WTC11 (cell line): ENCODE data around the gene SDHAF3.
"Not testable (repeated sequence)": the region's sequence is repeated elsewhere in the genome, so short reads cannot be mapped to it uniquely, and the experiment has no call there.

ENCODE experiments used
- ATF1 ChIP-seq: sonication (generic); formaldehyde crosslinking; IDR thresholded peaks from 2 replicates; pipeline ENCODE4 v1.8.1; 2023; ENCODE audit warnings: mild to moderate bottlenecking, moderate library complexity, missing genetic modification reagents
- FOXP1 ChIP-seq: sonication (generic); formaldehyde crosslinking; IDR thresholded peaks from 2 replicates; pipeline ENCODE4 v1.8.0; 2022; ENCODE audit warnings: missing genetic modification reagents, mild to moderate bottlenecking, moderate library complexity, borderline replicate concordance
- NR2C2 ChIP-seq: sonication (generic); formaldehyde crosslinking; IDR thresholded peaks from 2 replicates; pipeline ENCODE4 v1.8.0; 2022; ENCODE audit warnings: mild to moderate bottlenecking, missing genetic modification reagents
- NR3C1 ChIP-seq: sonication (generic); formaldehyde crosslinking; conservative IDR thresholded peaks from 2 replicates; pipeline ENCODE4 v1.8.1; 2023; ENCODE audit warnings: low read depth, mild to moderate bottlenecking, missing genetic modification reagents
- TEAD4 ChIP-seq: sonication (generic); formaldehyde crosslinking; IDR thresholded peaks from 2 replicates; pipeline ENCODE4 v1.8.0; 2022; ENCODE audit warnings: mild to moderate bottlenecking, missing genetic modification reagents
- ZNF232 ChIP-seq: sonication (generic); formaldehyde crosslinking; IDR thresholded peaks from 2 replicates; pipeline ENCODE4 v1.8.0; 2022; ENCODE audit warnings: mild to moderate bottlenecking, missing genetic modification reagents
- TF ChIP-seq, protein P1 (sequence below): sonication (generic); formaldehyde crosslinking; IDR thresholded peaks from 2 replicates; pipeline ENCODE4 v1.8.0; 2022; ENCODE audit warnings: mild to moderate bottlenecking, missing genetic modification reagents
- TF ChIP-seq, protein P2 (sequence below): sonication (generic); formaldehyde crosslinking; IDR thresholded peaks from 2 replicates; pipeline ENCODE4 v1.8.1; 2023; ENCODE audit warnings: mild to moderate bottlenecking, moderate library complexity, missing genetic modification reagents
- TF ChIP-seq, protein P3 (sequence below): sonication (generic); formaldehyde crosslinking; IDR thresholded peaks from 2 replicates; pipeline ENCODE4 v1.8.1; 2022; ENCODE audit warnings: low read depth, missing genetic modification reagents, borderline replicate concordance
- TF ChIP-seq, protein P4 (sequence below): fragments of 200-600 bp; IDR thresholded peaks from 2 replicates; pipeline ENCODE4 v1.8.0; 2022; ENCODE audit warnings: antibody characterized with exemption
- TF ChIP-seq, protein P5 (sequence below): sonication (generic); formaldehyde crosslinking; IDR thresholded peaks from 2 replicates; pipeline ENCODE4 v1.8.0; 2022; ENCODE audit warnings: mild to moderate bottlenecking, missing genetic modification reagents

DNA sequence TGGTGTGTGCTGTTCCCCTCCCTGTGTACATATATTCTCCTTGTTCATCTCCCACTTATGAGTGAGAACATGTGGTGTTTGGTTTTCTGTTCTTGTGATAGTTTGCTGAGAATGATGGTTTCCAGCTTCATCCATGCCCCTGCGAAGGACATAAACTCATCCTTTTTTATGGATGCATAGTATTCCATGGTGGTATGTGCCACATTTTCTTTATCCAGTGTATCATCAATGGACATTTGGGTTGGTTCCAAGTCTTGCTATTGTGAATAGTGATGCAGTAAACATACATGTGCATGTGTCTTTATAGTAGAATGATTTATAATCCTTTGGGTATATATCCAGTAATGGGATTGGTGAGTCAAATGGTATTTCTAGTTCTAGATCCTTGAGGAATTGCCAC is 44.1 kb downstream of the SDHAF3 start:
- TF ChIP-seq, protein P1, sequence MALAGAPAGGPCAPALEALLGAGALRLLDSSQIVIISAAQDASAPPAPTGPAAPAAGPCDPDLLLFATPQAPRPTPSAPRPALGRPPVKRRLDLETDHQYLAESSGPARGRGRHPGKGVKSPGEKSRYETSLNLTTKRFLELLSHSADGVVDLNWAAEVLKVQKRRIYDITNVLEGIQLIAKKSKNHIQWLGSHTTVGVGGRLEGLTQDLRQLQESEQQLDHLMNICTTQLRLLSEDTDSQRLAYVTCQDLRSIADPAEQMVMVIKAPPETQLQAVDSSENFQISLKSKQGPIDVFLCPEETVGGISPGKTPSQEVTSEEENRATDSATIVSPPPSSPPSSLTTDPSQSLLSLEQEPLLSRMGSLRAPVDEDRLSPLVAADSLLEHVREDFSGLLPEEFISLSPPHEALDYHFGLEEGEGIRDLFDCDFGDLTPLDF = not testable (repeated sequence)
- not testable (repeated sequence) for TF ChIP-seq ZNF232, NR3C1, FOXP1, ATF1, TEAD4, NR2C2 (CRISPR knock-in tag)
- TF ChIP-seq, protein P2, sequence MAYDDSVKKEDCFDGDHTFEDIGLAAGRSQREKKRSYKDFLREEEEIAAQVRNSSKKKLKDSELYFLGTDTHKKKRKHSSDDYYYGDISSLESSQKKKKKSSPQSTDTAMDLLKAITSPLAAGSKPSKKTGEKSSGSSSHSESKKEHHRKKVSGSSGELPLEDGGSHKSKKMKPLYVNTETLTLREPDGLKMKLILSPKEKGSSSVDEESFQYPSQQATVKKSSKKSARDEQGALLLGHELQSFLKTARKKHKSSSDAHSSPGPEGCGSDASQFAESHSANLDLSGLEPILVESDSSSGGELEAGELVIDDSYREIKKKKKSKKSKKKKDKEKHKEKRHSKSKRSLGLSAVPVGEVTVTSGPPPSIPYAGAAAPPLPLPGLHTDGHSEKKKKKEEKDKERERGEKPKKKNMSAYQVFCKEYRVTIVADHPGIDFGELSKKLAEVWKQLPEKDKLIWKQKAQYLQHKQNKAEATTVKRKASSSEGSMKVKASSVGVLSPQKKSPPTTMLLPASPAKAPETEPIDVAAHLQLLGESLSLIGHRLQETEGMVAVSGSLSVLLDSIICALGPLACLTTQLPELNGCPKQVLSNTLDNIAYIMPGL (CRISPR knock-in tag) = not testable (repeated sequence)
- TF ChIP-seq, protein P3, sequence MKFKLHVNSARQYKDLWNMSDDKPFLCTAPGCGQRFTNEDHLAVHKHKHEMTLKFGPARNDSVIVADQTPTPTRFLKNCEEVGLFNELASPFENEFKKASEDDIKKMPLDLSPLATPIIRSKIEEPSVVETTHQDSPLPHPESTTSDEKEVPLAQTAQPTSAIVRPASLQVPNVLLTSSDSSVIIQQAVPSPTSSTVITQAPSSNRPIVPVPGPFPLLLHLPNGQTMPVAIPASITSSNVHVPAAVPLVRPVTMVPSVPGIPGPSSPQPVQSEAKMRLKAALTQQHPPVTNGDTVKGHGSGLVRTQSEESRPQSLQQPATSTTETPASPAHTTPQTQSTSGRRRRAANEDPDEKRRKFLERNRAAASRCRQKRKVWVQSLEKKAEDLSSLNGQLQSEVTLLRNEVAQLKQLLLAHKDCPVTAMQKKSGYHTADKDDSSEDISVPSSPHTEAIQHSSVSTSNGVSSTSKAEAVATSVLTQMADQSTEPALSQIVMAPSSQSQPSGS (CRISPR knock-in tag) = not testable (repeated sequence)
- TF ChIP-seq, protein P4, sequence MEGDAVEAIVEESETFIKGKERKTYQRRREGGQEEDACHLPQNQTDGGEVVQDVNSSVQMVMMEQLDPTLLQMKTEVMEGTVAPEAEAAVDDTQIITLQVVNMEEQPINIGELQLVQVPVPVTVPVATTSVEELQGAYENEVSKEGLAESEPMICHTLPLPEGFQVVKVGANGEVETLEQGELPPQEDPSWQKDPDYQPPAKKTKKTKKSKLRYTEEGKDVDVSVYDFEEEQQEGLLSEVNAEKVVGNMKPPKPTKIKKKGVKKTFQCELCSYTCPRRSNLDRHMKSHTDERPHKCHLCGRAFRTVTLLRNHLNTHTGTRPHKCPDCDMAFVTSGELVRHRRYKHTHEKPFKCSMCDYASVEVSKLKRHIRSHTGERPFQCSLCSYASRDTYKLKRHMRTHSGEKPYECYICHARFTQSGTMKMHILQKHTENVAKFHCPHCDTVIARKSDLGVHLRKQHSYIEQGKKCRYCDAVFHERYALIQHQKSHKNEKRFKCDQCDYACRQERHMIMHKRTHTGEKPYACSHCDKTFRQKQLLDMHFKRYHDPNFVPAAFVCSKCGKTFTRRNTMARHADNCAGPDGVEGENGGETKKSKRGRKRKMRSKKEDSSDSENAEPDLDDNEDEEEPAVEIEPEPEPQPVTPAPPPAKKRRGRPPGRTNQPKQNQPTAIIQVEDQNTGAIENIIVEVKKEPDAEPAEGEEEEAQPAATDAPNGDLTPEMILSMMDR = not testable (repeated sequence)
- TF ChIP-seq, protein P5, sequence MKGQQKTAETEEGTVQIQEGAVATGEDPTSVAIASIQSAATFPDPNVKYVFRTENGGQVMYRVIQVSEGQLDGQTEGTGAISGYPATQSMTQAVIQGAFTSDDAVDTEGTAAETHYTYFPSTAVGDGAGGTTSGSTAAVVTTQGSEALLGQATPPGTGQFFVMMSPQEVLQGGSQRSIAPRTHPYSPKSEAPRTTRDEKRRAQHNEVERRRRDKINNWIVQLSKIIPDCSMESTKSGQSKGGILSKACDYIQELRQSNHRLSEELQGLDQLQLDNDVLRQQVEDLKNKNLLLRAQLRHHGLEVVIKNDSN = not testable (repeated sequence)
